Measurements from ENCODE around the gene KRTAP12-4. TPM values are rescaled to one million over a fixed set of nuclear protein-coding genes. Genes with fewer than 3 reads are reported as not detected.
A peak's percentile ranks its signal among the peaks of the same experiment; 100 is the strongest.

The KRTAP12-4 gene
- total and polyA plus RNA-seq, 9 of the 15 experiments (the other 6 are each of a cell fraction or from before 2014, with no cell fraction given), result not detected

GRCh38 chr21:44612029-44612486, 42.4 kb downstream of the KRTAP12-4 start, which contains the start of gene KRTAP10-8 (continued):
- no peak for TF ChIP-seq ATF3 (IDR thresholded peaks at IDR 0.05)
- TF ChIP-seq ATF3 (CRISPR knock-in tag; conservative IDR thresholded peaks at IDR 0.05), result no peak
- no peak for TF ChIP-seq KDM5B (IDR thresholded peaks at IDR 0.05; ENCODE audit: insufficient replicate concordance, low read depth, low read length)
- TF ChIP-seq NFRKB (IDR thresholded peaks at IDR 0.05; ENCODE audit: low read depth), result no peak

DNA sequence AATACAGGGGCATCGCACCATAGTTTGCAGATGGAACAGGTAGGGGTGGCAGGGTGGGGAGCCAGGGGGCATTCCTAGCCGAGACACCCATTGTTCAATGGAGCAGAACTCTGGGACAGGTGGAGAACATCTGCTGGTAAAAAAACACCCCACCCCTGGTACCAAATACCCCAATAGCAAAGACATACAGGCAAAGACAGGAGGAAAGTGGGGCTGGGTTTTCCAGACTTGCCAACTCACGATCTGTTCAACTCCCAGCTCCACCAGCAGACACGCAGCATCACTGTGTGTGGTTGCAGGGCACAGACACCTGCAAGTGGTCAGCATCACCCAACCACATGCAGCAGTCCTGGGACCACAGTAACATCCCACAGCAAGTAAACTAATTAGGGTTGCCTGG, 42.9 kb downstream of the KRTAP12-4 start:
- Histone ChIP-seq H3K9me1 (ENCODE audit: control insufficient read depth, insufficient read depth, low read length) (peaks cover 3% of the 10 kb centered on the region), H3K4me3 (no peak overlapping the region), H3K36me3 (ENCODE audit: control insufficient read depth, insufficient read depth, low read length) (no peaks in the 10 kb centered on the region), H3K9ac (ENCODE audit: insufficient read depth in 1 of 2, low read depth in 2 of 2, low read length in 2 of 2) (no peak overlapping the region), H3K9me3 (replicated peaks; ENCODE audit: control insufficient read depth, insufficient read depth, low read depth, low read length) (no peaks in the 10 kb centered on the region; the same call in none of the 2 replicates), H3K27ac (ENCODE audit: extremely low read depth, low read depth, low read length) (no peak overlapping the region), H3K4me1 (replicated peaks in 1 of 2; ENCODE audit: control insufficient read depth in 2 of 2, insufficient read depth in 2 of 2, low read length in 2 of 2) (peaks cover 0 to 10% of the 10 kb centered on the region in 2 experiments; a peak in 2 of 5 replicates), H2AFZ (ENCODE audit: low read depth, low read length) (no peak overlapping the region), H3K4me2 (ENCODE audit: insufficient read depth, low read length) (no peak overlapping the region), H3K27me3 (ENCODE audit: control insufficient read depth in 2 of 2, insufficient read depth in 2 of 2, low read length in 2 of 2) (peaks cover 14 to 37% of the 10 kb centered on the region in 2 experiments; a peak in 4 of 5 replicates), H4K20me1 (replicated peaks; ENCODE audit: control insufficient read depth, insufficient read depth, low read length) (no peaks in the 10 kb centered on the region), H3K79me2 (ENCODE audit: control insufficient read depth, insufficient read depth, low read length) (no peaks in the 10 kb centered on the region)
- FAIRE-seq (no peak), ATAC-seq (no peak), DNase-seq (ENCODE audit: extremely low read depth in 1 of 4, low spot score in 3 of 4) (no peak)
- intact Hi-C loops (cut with micrococcal nuclease), result no loop called here
- BruUV-seq (replicated peaks), result no TSS peak
- WGBS (ENCODE audit: insufficient coverage, low coverage, missing lambda C conversion rate), result 2% methylated on average over 4 of the region's 4 CpGs
- in situ Hi-C loops (cut with MboI), result no loop called here
- POLR2A ChIA-PET, result interaction anchor here (0.7 kb wide), 1 partner anchor 27 kb away, joined by 3 read pairs; no protein-coding TSS in a partner anchor
- TF ChIP-seq, protein P1, sequence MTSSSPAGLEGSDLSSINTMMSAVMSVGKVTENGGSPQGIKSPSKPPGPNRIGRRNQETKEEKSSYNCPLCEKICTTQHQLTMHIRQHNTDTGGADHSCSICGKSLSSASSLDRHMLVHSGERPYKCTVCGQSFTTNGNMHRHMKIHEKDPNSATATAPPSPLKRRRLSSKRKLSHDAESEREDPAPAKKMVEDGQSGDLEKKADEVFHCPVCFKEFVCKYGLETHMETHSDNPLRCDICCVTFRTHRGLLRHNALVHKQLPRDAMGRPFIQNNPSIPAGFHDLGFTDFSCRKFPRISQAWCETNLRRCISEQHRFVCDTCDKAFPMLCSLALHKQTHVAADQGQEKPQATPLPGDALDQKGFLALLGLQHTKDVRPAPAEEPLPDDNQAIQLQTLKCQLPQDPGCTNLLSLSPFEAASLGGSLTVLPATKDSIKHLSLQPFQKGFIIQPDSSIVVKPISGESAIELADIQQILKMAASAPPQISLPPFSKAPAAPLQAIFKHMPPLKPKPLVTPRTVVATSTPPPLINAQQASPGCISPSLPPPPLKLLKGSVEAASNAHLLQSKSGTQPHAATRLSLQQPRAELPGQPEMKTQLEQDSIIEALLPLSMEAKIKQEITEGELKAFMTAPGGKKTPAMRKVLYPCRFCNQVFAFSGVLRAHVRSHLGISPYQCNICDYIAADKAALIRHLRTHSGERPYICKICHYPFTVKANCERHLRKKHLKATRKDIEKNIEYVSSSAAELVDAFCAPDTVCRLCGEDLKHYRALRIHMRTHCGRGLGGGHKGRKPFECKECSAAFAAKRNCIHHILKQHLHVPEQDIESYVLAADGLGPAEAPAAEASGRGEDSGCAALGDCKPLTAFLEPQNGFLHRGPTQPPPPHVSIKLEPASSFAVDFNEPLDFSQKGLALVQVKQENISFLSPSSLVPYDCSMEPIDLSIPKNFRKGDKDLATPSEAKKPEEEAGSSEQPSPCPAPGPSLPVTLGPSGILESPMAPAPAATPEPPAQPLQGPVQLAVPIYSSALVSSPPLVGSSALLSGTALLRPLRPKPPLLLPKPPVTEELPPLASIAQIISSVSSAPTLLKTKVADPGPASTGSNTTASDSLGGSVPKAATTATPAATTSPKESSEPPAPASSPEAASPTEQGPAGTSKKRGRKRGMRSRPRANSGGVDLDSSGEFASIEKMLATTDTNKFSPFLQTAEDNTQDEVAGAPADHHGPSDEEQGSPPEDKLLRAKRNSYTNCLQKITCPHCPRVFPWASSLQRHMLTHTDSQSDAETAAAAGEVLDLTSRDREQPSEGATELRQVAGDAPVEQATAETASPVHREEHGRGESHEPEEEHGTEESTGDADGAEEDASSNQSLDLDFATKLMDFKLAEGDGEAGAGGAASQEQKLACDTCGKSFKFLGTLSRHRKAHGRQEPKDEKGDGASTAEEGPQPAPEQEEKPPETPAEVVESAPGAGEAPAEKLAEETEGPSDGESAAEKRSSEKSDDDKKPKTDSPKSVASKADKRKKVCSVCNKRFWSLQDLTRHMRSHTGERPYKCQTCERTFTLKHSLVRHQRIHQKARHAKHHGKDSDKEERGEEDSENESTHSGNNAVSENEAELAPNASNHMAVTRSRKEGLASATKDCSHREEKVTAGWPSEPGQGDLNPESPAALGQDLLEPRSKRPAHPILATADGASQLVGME (CRISPR knock-in tag; IDR thresholded peaks at IDR 0.05), result no peak
- peak; percentile 92 for TF ChIP-seq ZNF707 (CRISPR knock-in tag; conservative IDR thresholded peaks at IDR 0.05)
- CTCF ChIA-PET (ENCODE audit: low intra/inter-chr PET ratio), result no interaction called here
